Osteoblast (primary cell): Measurements from ENCODE around the gene CYREN. TPM values are rescaled to one million over a fixed set of nuclear protein-coding genes. Genes with fewer than 3 reads are reported as not detected.

Source experiments
- DNase-seq: peaks from one replicate; pipeline ENCODE4 v3.0.0; 2011; ENCODE audit warnings: low spot score, mixed read lengths; ENCODE audit not compliant: insufficient read length; ENCODE audit errors: missing footprints
- H2AFZ ChIP-seq: 2 replicates; pipeline ENCODE4 v1.6.0; 2011; ENCODE audit warnings: mild to moderate bottlenecking, low read length
- H3K27ac ChIP-seq: 2 replicates; pipeline ENCODE4 v1.5.1; 2011; ENCODE audit warnings: mild to moderate bottlenecking, low read depth, low read length, moderate library complexity
- H3K27me3 ChIP-seq: 2 replicates; pipeline ENCODE4 v1.6.0; 2012; ENCODE audit warnings: mild to moderate bottlenecking, control low read depth, inconsistent platforms, low read length, moderate library complexity; ENCODE audit not compliant: insufficient read depth
- H3K36me3 ChIP-seq: 2 replicates; pipeline ENCODE4 v1.5.1; 2011; ENCODE audit warnings: mild to moderate bottlenecking, low read length, control low read depth, moderate library complexity; ENCODE audit not compliant: insufficient read depth
- H3K4me1 ChIP-seq: 2 replicates; pipeline ENCODE4 v1.5.1; 2011; ENCODE audit warnings: mild to moderate bottlenecking, low read length, control low read depth, moderate library complexity; ENCODE audit not compliant: insufficient read depth
- H3K4me2 ChIP-seq: 2 replicates; pipeline ENCODE4 v1.6.0; 2011; ENCODE audit warnings: mild to moderate bottlenecking, low read length; ENCODE audit not compliant: insufficient read depth
- H3K4me3 ChIP-seq: fragments of 200-600 bp; sonication (generic); 3 replicates; pipeline ENCODE4 v1.5.1; 2012; ENCODE audit warnings: mild to moderate bottlenecking, low read length, inconsistent platforms; ENCODE audit not compliant: insufficient read depth
- H3K79me2 ChIP-seq: 2 replicates; pipeline ENCODE4 v1.6.0; 2012; ENCODE audit warnings: mild to moderate bottlenecking, low read length, control low read depth, inconsistent platforms; ENCODE audit not compliant: insufficient read depth
- H3K9me3 ChIP-seq: 2 replicates; pipeline ENCODE4 v1.5.1; 2011; ENCODE audit warnings: low read depth, low read length, control low read depth
- H4K20me1 ChIP-seq: 2 replicates; pipeline ENCODE4 v1.6.0; 2012; ENCODE audit warnings: mild to moderate bottlenecking, low read length, control low read depth; ENCODE audit not compliant: insufficient read depth
- CTCF ChIP-seq: IDR thresholded peaks from 2 replicates; pipeline ENCODE4 v1.5.1; 2011; ENCODE audit warnings: mild to moderate bottlenecking, low read depth, low read length, moderate library complexity; ENCODE audit errors: extremely low read depth
- small RNA-seq: library from RNA; depleted of rRNA; stranded (forward); fragments of <200 nt; gene quantifications from one replicate; pipeline ENCODE3, GENCODE V24; 2012
- total RNA-seq: library from RNA; depleted of rRNA; stranded (reverse); fragments of >200 nt; gene quantifications from 2 replicates; pipeline ENCODE4 v1.2.3, GENCODE V29; 2012

CYREN gene
- total RNA-seq, 1 donor = 35.5 TPM

GRCh38 chr7:135121868-135122267 lies 48.6 kb downstream of the CYREN start:
- no peak overlapping the region for H3K27ac ChIP-seq
- no peaks in the 10 kb centered on the region for H3K36me3 ChIP-seq
- no peak for TF ChIP-seq CTCF
- no peak overlapping the region for H3K4me2 ChIP-seq
- H3K4me1 ChIP-seq = no peaks in the 10 kb centered on the region
- no peaks in the 10 kb centered on the region for H3K79me2 ChIP-seq
- no peaks in the 10 kb centered on the region for H3K9me3 ChIP-seq
- no peaks in the 10 kb centered on the region for H3K27me3 ChIP-seq
- H3K4me3 ChIP-seq = no peak overlapping the region
- no peak overlapping the region for H2AFZ ChIP-seq
- no peaks in the 10 kb centered on the region for H4K20me1 ChIP-seq
- no peak for DNase-seq

GRCh38 chr7:135117096-135117495 lies 53.4 kb downstream of the CYREN start:
- H3K4me1 ChIP-seq = no peaks in the 10 kb centered on the region
- no peaks in the 10 kb centered on the region for H3K27me3 ChIP-seq
- no peak overlapping the region for H3K27ac ChIP-seq
- no peak for DNase-seq
- H3K36me3 ChIP-seq = no peaks in the 10 kb centered on the region
- H3K4me3 ChIP-seq = no peak overlapping the region
- H3K4me2 ChIP-seq = no peak overlapping the region
- H2AFZ ChIP-seq = no peak overlapping the region
- H3K9me3 ChIP-seq = no peaks in the 10 kb centered on the region
- no peaks in the 10 kb centered on the region for H3K79me2 ChIP-seq
- H4K20me1 ChIP-seq = no peaks in the 10 kb centered on the region
- TF ChIP-seq CTCF = no peak

Small RNAs within 50 kb of the gene (small RNA-seq; reads per million reads assigned to genes)
- gene MIR6509 = 0.37 reads per million

Other genes with a start within 250 kb of the CYREN start
- 2.2 and 2.7 TPM in 2 replicates for gene AGBL3, start 184.2 kb downstream of the CYREN start, total RNA-seq
- 13.8 and 14.1 TPM in 2 replicates for gene TMEM140, start 22.6 kb downstream of the CYREN start, total RNA-seq
- 7.1 and 8.7 TPM in 2 replicates for gene WDR91, start 40.8 kb upstream of the CYREN start, total RNA-seq
- gene STRA8, start 63.1 kb upstream of the CYREN start, total RNA-seq = not detected in 2 replicates